ENCODE results near the gene IL1B. TPM values are rescaled to one million over a fixed set of nuclear protein-coding genes. Genes with fewer than 3 reads are reported as not detected.

Gene IL1B
- total and polyA plus RNA-seq, 2 donors (not counting 1 experiment from before 2014, with no cell fraction given): 0.20 to 13.1 TPM

DNA sequence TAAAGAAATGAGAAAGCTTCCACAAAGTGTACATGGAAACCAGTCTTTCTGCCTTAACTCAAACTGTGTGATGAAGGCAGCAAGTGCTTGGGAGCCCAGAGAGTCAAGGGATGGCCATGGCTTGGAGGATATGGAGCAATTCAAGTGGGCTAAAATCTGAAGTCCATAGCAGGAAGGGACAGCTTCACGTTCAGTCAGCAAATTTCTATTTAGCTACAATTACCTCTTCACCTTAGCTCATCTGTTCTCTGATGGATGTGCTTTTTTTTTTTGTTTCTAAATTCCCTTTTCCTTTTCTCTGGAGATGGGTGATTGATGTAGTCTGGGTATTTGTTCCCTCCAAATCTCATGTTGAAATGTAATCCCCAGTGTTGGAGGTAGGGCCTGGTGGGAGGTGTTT lies 47.4 kb downstream of the IL1B start:
- H3K36me3 ChIP-seq (replicated peaks in 1 of 2; ENCODE audit: control extremely low read depth in 1 of 2, control insufficient read depth in 1 of 2, extremely low read depth in 1 of 2, insufficient read depth in 2 of 2, low read length in 1 of 2): no peaks in the 10 kb centered on the region
- no peak overlapping the region for H3K27ac ChIP-seq (ENCODE audit: low read length in 2 of 2)
- no peak overlapping the region for H3K9ac ChIP-seq (ENCODE audit: low read length)
- H3K4me2 ChIP-seq (replicated peaks; ENCODE audit: low read depth, low read length, poor library complexity, severe bottlenecking): no peak overlapping the region
- peaks cover 16% of the 10 kb centered on the region for H3K4me1 Mint-ChIP-seq
- H3K4me3 Mint-ChIP-seq: no peak overlapping the region
- H3K9me3 Mint-ChIP-seq (ENCODE audit: insufficient read depth): no peaks in the 10 kb centered on the region
- H3K4me1 ChIP-seq (ENCODE audit: control insufficient read depth in 2 of 2, insufficient read depth in 2 of 2, low read length in 2 of 2): peaks cover 2 to 5% of the 10 kb centered on the region in 2 donors
- no peaks in the 10 kb centered on the region for H3K27me3 ChIP-seq (replicated peaks in 1 of 4; ENCODE audit: control extremely low read depth in 1 of 4, control insufficient read depth in 3 of 4, insufficient read depth in 4 of 4, low read length in 3 of 4)
- ChIA-PET CTCF (interaction anchor here (0.7 to 1.2 kb wide), 3 partner anchors 40 to 96 kb away, joined by 3 to 5 read pairs (median 4); no protein-coding TSS in a partner anchor), POLR2A (no interaction called here)
- ATAC-seq (ENCODE audit: low read depth) (no peak), DNase-seq (no peak)
- H3K4me3 ChIP-seq (ENCODE audit: control extremely low read depth in 1 of 5, extremely low read depth in 1 of 5, insufficient read depth in 1 of 5, low read depth in 2 of 5, low read length in 4 of 5): no peak overlapping the region
- H3K27me3 Mint-ChIP-seq: no peaks in the 10 kb centered on the region
- no CpG with 5 or more reads among the region's 1 CpG for WGBS (ENCODE audit: insufficient coverage)
- no peaks in the 10 kb centered on the region for H4K20me1 ChIP-seq (ENCODE audit: control insufficient read depth, insufficient read depth, low read length, poor library complexity, severe bottlenecking)
- H3K9me3 ChIP-seq (ENCODE audit: control extremely low read depth in 1 of 3, control insufficient read depth in 2 of 3, insufficient read depth in 1 of 3, low read length in 2 of 3): no peaks in the 10 kb centered on the region
- no peak overlapping the region for H2AFZ ChIP-seq (ENCODE audit: insufficient read depth, low read depth, low read length, poor library complexity, severe bottlenecking)
- TF ChIP-seq EZH2 (IDR thresholded peaks at IDR 0.05; ENCODE audit: borderline replicate concordance, insufficient read depth, low read depth, low read length, poor library complexity, severe bottlenecking): no peak
- TF ChIP-seq, protein P1, sequence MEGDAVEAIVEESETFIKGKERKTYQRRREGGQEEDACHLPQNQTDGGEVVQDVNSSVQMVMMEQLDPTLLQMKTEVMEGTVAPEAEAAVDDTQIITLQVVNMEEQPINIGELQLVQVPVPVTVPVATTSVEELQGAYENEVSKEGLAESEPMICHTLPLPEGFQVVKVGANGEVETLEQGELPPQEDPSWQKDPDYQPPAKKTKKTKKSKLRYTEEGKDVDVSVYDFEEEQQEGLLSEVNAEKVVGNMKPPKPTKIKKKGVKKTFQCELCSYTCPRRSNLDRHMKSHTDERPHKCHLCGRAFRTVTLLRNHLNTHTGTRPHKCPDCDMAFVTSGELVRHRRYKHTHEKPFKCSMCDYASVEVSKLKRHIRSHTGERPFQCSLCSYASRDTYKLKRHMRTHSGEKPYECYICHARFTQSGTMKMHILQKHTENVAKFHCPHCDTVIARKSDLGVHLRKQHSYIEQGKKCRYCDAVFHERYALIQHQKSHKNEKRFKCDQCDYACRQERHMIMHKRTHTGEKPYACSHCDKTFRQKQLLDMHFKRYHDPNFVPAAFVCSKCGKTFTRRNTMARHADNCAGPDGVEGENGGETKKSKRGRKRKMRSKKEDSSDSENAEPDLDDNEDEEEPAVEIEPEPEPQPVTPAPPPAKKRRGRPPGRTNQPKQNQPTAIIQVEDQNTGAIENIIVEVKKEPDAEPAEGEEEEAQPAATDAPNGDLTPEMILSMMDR (IDR thresholded peaks at IDR 0.05): no peak
- no peak overlapping the region for H3K27ac Mint-ChIP-seq
- H3K79me2 ChIP-seq (ENCODE audit: control insufficient read depth, insufficient read depth, low read length): no peaks in the 10 kb centered on the region
- intact Hi-C loops (cut with micrococcal nuclease): no loop called here

DNA sequence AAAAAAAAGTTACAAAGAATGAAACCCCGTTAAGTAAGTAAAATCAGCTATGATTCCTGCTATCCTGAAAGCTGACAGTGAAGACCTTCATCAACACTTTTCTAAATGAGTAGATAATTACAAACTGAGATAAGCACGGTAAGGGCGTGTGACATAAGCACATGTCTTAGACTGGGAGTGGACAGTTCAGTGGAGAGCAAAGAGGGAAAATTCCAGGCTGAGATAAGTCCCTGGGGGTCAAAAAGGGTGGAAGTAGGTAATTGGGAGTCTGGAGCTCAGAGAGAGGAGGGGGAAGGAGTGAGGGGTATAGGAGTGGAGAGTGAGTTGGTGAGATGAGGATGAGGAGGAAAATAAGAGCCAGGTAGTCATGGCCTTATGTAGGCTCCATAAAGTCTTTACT lies 47.9 kb downstream of the IL1B start:
- Mint-ChIP-seq H3K27ac (no peak overlapping the region), H3K4me1 (peaks cover 17% of the 10 kb centered on the region), H3K9me3 (ENCODE audit: insufficient read depth) (no peaks in the 10 kb centered on the region), H3K4me3 (no peak overlapping the region), H3K27me3 (no peaks in the 10 kb centered on the region)
- no peaks in the 10 kb centered on the region for H3K36me3 ChIP-seq (replicated peaks in 1 of 2; ENCODE audit: control extremely low read depth in 1 of 2, control insufficient read depth in 1 of 2, extremely low read depth in 1 of 2, insufficient read depth in 2 of 2, low read length in 1 of 2)
- H2AFZ ChIP-seq (ENCODE audit: insufficient read depth, low read depth, low read length, poor library complexity, severe bottlenecking): no peak overlapping the region
- no peaks in the 10 kb centered on the region for H4K20me1 ChIP-seq (ENCODE audit: control insufficient read depth, insufficient read depth, low read length, poor library complexity, severe bottlenecking)
- no peaks in the 10 kb centered on the region for H3K27me3 ChIP-seq (replicated peaks in 1 of 4; ENCODE audit: control extremely low read depth in 1 of 4, control insufficient read depth in 3 of 4, insufficient read depth in 4 of 4, low read length in 3 of 4)
- no peaks in the 10 kb centered on the region for H3K9me3 ChIP-seq (ENCODE audit: control extremely low read depth in 1 of 3, control insufficient read depth in 2 of 3, insufficient read depth in 1 of 3, low read length in 2 of 3)
- H3K79me2 ChIP-seq (ENCODE audit: control insufficient read depth, insufficient read depth, low read length): no peaks in the 10 kb centered on the region
- CTCF ChIA-PET: interaction anchor here (0.7 to 1.2 kb wide), 3 partner anchors 39 to 96 kb away, joined by 3 to 5 read pairs (median 4); no protein-coding TSS in a partner anchor
- H3K4me3 ChIP-seq (ENCODE audit: control extremely low read depth in 1 of 5, extremely low read depth in 1 of 5, insufficient read depth in 1 of 5, low read depth in 2 of 5, low read length in 4 of 5): no peak overlapping the region
- TF ChIP-seq, protein P1 (IDR thresholded peaks at IDR 0.05): no peak
- TF ChIP-seq EZH2 (IDR thresholded peaks at IDR 0.05; ENCODE audit: borderline replicate concordance, insufficient read depth, low read depth, low read length, poor library complexity, severe bottlenecking): no peak
- no peak overlapping the region for H3K4me2 ChIP-seq (replicated peaks; ENCODE audit: low read depth, low read length, poor library complexity, severe bottlenecking)
- no peak for DNase-seq
- 100% methylated on average over 2 of the region's 3 CpGs for WGBS (ENCODE audit: insufficient coverage)
- no peak overlapping the region for H3K9ac ChIP-seq (ENCODE audit: low read length)
- POLR2A ChIA-PET: no interaction called here
- H3K27ac ChIP-seq (ENCODE audit: low read length in 2 of 2): no peak overlapping the region
- intact Hi-C loops (cut with micrococcal nuclease): no loop called here
- H3K4me1 ChIP-seq (ENCODE audit: control insufficient read depth in 2 of 2, insufficient read depth in 2 of 2, low read length in 2 of 2): peaks cover 2 to 5% of the 10 kb centered on the region in 2 donors
- ATAC-seq (ENCODE audit: low read depth): no peak
